ENCODE data around the gene MYH15.

- TF ChIP-seq POLR2AphosphoS5 (IDR thresholded peaks at IDR 0.05; ENCODE audit: borderline replicate concordance, low read depth, low read length) (no peak), EZH2 (IDR thresholded peaks at IDR 0.05) (no peak)
These were observed 96.4 kb downstream of the MYH15 start for GRCh38 chr3:108414007-108414406.

Data from SK-N-MC (cell line).